RPMI7951 (cell line): Measurements from ENCODE around the gene MXD3. TPM values are rescaled to one million over a fixed set of nuclear protein-coding genes. Genes with fewer than 3 reads are reported as not detected.
A peak's percentile ranks its signal among the peaks of the same experiment; 100 is the strongest.
"Not testable (repeated sequence)": the region's sequence is repeated elsewhere in the genome, so short reads cannot be mapped to it uniquely, and the experiment has no call there.

Experiments used
- DNase-seq: peaks from one replicate; pipeline ENCODE4 v3.0.0-alpha.2; 2012; ENCODE audit warnings: low read depth
- total RNA-seq: library from RNA; depleted of rRNA; stranded (reverse); fragments of >200 nt; shearing (Covaris generic); gene quantifications from 2 replicates; pipeline ENCODE4 v1.2.3, GENCODE V29; 2014

MXD3 gene
- total RNA-seq, 1 experiment from 2014 or later, result 50.6 TPM

DNA sequence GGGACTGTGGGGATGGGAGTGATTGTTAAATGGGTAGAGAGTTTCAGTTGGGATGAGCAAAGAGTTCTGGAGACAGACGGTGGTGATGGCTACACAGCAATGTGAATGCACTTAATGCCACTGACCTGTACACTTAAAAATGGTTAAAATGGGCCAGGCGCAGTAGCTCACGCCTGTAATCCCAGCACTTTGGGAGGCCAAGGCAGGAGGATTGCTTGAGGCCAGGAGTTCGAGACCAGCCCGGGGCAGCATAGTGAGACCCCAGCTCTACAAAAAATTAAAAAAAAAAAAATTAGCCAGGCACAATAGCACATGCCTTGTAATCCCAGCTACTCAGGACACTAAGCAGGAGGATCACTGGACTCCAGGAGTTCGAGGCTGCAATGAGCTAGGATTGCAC is 32.1 kb upstream of the MXD3 start:
- no peak for DNase-seq

DNA sequence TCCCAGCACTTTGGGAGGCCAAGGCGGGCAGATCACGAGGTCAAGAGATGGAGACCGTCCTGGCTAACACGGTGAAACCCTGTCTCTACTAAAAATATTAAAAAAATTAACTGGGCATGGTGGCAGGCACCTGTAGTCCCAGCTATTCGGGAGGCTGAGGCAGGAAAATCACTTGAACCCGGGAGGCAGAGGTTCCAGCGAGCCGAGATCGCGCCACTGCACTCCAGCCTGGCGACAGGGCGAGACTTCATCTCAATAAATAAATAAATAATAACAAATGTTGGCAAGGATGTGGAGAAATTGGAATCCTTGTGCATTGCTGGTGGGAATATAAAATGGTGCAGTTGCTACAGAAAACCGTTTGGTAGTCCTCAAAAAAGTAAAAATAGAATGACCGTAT is 31.3 kb upstream of the MXD3 start:
- not testable (repeated sequence) for DNase-seq

DNA sequence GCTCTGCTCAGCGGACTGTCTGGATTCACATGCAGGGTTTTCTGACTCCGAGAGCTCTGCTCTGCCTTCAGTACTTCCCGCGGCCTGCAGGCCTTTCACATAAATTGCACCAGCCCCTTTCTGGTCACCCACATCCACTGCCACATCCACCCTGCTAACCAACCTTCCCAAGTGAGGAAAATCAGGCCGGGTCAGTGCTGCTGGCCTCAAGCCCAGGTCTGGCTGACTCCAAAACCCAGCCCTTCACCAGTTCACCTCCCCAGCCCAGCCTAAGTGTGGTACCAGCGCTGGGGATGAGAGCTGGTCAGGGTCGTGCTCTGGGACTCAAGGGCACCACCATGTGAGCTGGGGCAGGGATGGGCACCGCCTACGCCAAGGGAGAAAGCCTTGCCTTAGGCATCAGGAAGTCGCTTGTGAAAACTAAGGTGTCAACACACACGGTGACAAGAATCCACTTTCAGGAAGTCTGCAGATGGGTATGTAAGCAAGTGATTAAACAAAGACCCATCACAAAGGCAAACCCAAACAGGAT is 27.5 kb upstream of the MXD3 start:
- DNase-seq, result no peak

DNA sequence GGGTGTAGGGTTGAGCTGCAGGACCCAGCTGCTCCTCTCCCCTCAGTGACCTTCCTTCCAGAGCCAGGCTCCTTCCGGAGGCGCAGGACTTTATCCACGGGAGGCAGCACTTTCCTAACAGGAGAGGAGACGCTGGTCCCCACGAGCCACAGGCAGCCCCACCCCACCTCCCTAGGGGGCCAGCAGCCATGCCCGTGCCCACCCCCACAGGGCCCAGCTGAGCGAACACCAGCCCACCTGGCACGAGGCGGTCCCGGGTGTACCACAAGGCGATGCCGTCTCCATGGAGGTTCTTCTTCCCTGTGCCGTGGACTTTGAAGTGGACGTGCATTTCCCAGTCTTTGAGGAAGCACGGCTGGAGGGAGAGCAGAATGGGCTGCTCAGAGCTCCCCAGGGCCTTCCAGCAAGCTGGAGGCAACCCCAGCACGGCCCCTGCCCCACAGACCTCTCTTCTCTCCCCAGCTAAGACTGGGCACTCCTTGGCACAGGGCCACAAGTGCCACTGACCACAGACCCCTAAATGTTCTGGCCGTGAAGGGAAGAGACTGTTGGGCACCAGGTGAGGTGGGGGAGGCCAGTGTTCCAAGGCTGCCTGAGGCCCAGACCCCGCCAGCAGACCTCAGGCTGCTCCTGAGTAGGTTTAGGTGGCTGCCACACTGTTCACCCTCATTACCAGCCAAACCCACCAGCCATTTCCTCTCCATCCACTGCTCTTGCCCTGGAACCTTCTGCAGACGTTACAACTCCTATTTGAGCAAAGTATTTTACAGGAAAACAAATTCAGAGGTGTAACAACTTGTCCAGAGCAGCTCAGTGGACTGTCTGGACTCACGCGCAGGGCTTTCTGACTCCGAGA is 26.8 kb upstream of the MXD3 start:
- DNase-seq, result no peak

DNA sequence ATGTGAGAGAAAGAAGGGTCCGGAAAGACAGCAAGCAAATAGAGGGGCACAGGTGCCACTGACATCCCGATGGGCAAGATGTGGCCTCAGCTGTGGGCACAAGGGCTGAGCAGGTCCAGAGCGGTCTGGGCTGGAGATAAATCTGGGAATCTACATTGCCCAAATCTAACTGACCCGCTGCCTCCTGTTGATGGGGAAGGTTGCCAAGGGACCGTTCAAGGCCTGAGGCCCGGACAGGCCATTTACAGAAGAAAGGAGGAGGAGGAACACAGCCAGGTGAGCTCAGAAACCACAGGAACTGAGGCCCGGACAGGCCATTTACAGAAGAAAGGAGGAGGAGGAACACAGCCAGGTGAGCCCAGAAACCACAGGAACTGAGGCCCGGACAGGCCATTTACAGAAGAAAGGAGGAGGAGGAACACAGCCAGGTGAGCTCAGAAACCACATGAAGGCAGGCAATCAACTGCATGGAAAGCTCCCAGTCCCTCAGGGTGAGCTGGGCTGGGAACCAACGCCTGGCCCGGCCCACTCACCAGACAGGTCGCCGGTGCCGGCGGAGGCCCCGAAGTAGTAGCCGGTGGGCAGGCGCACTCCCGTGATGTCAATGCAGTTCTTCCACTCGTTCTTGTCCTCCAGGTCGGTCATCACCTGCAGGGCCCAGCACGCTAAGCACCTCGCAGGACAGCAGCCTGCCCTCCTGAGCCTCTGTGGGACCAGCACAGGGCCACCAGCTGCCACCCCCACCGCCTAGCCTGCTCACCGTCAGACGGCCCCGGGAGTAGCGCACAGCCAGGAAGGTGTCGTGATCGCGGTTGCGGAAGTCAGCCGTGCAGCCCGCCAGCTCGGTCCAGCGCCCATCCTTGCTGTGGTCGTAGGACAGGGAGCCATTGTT is 25.2 kb upstream of the MXD3 start:
- DNase-seq, result no peak

DNA sequence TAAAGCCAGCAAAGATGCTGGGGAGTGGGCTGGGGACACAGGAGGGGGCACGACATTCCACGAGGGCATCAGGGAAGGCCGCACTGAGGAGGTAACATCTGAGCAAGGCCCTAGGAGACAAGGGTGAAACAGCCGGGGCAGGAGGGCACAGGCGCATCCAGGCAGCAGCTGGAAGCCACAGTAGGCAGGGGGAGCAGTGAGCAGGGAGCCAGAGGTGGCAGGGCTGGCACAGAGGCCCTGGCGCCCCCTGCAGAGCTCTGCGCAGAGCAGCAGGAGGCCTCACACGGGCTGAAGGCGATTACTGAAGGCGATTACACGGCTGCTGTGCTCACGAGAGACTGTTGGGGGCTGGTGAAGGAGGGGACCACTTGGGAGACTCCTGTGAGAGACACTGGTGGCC is 24.4 kb upstream of the MXD3 start:
- peak; percentile 7 for DNase-seq

DNA sequence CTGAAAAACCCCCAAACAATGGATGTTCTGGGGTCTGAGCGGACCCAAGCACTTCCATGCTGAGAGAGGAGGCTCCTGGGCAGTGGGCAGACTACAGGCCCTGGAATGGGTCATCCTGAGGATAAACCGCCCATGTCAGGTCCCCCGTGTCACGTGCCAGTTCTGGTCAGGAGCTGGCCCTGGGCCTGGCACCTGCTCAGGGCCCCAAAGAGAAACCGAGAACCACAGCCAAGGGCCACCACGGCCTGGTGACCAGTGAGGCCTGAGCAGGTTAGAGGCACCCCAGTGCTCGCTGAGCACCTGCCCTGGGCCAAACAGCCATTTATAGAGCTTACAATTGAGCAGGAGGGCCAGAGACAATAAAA is 24.0 kb upstream of the MXD3 start:
- no peak for DNase-seq

DNA sequence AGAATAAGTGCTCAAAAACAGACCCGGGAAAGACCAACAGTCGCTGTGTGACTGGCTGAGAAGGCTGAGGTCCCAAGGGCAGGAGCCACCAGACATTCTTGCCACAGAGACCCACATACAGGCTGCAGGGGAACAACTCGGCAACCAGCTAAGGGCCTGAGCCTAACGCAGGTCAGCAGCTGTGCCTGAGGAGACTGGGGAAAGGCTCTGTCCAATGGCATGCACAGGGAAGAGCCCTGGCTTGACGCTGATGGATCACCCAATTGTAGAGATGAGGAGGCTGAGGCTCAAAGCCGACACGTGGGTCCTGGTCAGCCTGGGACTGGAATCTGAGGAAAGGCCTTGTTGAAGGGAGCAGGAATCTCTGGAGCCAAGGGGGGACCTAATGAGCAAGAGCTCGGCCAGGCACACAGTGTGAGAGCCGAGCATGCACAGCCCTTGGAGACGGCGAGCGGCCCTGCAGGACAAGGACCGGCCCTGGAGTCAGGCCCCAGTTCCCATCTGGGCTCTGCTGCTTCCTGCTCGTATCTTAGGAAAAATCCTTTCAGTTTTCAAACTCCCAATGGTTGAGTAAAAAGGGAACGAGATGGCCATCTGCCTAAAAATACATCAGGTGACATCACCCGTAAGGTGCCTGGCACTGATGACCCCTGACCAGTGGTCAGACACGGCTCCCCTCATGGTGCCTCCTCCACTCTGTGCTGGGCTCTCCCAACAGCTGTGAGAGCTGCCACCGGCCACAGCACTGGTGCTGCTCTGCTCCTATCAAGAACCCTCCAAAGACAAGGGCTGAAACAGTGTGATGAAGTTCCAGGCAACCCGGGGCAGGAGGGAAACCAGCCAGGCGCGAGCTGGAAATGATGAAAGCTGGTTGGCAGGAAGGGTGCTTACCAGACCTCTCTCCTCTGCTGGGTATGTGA is 23.3 kb upstream of the MXD3 start:
- no peak for DNase-seq

DNA sequence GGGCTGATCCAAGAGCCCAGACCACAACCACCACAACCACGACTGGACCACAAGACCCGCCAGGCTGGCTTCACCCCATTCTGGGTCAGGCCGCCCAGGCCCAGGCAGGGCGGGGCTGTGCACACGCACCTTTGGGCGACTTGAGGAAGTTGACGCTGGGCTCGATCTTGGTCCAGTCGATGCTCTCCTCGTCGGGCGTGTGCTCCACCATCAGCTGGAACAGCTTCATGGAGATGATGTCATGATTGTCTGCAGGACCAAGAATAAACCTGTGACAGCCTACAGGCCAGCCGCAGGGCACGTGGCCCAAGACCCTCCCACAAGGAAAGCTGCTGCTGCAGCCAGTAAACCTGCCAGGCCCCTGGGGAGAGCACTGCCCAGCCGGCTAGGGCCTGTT is 22.5 kb upstream of the MXD3 start:
- DNase-seq, result no peak

DNA sequence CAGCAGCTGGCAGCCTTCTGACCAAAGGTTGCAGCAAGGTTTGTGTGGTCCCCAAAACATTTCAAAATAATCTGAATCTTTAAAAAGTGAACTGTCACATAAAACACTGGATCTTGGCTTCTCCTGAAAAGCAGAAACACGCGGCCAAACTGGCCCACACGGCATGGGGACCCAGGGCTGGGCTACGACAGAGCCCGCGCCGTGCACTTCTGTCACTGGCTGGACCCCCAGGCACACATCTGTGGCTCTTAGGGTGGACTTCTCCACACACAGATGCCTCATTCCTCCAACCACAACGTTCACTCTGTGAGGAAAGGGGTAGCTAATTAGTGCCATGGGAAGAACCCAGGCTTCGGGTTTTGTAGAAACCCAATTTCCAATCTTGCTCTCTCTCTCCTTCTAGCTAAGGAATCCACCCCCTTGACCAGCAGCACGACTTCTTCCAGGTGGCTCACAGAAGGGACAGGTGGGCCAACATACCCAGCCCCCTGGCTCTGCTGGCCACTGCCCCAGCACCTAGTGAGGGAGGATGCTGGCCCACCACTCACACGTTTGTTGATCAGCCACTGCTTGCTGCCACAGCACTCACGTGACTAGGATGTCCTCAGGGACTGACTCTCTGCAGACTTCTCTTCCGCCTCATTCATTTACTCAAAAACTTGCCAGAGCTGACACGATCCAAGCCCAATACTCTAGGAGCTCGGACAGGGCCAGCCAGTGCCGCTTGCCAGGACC is 21.9 kb upstream of the MXD3 start:
- no peak for DNase-seq

DNA sequence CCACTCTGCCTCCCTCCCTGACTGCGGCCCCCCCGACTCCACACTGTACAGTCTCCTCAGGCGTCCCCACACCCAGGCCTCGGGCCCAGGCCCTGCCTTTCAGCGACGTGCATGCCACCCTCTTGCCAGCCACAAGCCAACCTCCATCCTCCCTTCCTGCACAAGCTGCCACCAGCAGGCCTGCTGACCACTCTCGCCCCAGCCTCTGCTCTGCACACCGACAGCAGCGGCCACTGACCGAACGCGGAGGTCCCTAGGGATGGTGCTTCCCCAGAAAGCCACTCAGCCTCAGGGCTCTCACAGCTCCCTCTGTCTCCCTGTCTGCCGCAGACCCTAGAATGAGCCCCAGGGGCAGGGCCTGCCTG is 21.2 kb upstream of the MXD3 start:
- no peak for DNase-seq

DNA sequence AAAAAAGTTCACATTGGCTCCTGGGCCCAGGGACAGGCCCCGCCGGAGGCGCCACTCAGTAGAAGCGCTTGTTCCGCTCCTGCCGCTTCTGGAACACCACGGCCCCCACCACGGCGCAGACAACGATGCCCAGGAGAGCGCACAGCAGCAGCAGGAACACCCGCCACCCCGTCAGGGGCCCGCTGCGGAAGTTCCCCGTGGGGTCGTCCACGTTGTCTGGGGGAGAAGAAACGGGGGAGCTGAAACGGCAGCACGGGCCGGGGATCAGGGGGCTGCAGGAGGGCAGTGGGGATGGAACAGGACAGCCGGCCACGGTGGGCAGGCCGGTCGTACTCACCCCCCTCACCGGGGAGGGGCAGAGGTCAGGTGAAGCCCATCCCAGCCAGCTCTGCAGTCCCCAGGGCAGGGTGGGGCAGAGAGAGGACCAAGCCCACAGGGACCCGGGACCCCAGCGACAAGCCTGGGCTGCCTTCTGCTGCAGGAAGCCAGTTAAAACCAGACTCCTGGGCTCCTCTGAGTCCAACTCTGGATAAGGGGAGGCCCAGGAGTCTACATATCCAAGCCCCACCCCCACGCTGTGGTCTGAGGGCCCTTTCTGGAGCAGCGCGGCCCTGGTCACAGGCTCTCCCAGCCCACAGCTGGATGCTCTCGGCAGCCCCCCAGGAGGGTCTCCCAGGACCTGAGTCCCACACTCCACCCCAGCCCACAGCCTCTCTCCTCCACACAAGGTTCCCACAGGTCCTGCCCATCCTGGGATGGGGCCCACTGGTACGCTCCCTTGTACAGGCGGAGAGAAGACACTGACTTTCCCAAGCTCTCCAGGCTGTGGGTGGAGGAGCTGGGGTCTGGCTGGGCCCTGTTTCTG is 20.6 kb upstream of the MXD3 start:
- no peak for DNase-seq

DNA sequence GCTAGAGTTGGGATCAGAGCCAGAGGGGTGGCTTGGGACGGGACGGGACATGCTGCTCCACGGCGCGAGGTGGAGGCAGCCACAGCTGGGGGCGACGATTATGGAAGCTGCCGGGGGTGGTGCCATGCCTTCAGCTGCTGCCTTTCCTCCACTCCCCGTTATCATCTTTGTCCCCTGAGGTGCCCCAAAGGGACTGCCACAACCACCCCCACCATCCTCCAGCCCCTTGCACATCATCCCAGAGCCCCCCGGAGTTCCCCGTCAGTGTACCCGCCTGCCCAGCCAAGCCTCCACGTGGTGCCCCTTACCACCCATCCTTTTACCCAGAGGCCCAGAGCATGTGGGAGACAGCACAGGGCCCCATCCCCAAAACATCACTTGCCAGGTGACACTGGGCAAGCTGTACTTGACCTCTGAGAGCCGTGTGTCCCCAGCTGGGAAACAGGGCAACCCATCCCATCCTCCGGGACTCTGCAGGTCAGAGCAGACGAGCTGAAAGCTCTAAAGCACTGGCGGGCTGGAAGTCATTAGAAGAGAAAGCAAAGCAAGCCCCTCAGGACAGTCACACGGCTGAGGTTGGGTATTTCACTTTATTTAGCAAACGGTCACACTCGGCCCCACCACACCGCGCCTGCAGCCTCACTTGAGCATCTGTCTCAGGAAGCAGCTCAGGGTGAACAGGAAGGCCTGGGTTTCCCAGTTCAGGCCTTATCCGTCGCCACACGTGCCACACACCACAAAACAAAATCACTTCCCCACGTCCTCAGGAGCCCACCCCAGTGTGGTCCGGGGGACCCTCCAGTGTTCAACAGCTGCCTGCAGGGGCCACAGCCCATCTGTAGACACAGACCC is 19.5 kb upstream of the MXD3 start:
- no peak for DNase-seq

DNA sequence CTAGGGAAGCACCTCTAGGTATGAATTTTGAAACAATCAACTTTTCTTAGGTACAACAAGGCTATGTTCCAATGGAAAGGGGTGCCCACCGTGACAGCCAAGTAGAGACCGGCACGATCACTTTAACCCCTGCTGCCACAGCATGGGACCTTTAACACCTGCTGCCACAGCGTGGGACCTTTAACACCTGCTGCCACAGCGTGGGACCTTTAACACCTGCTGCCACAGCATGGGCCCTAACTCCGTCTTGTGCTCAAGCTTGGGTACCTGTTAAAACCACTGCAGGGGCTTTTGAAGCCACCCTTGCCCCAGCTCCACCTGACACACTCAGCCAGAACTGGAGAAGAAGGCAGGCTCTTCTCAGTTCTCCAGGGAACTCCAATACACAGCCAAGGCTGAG is 18.2 kb upstream of the MXD3 start:
- DNase-seq, result no peak

DNA sequence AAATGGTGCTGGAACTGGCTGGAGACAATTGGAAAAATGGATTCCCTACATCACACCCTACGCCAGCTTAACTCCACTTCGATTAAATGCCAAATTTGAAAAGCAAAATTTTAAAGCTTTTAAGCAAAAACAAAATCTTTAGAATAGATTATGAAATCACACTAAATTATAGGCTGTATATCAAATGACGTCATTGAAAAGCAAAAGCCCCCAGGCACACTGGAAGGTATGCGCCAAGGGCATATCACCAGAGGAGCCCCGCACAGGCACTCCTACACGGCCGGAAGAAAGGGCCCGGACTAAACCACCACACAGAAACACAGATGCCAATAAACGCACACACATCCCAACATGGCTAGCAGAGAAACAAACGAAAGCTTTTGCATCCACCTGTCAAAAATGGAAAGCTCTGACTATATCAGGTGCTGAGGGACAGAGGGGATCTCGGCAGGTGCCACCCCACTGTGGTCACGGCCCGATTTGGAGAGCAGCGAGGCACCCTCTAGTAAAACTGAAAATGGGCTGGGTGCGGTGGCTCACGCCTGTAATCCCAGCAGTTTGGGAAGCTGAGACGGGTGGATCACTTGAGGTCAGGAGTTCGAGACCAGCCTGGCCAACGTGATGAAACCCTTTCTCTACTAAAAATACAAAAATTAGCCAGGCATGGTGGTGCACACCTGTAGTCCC is 17.0 kb upstream of the MXD3 start:
- DNase-seq, result no peak

DNA sequence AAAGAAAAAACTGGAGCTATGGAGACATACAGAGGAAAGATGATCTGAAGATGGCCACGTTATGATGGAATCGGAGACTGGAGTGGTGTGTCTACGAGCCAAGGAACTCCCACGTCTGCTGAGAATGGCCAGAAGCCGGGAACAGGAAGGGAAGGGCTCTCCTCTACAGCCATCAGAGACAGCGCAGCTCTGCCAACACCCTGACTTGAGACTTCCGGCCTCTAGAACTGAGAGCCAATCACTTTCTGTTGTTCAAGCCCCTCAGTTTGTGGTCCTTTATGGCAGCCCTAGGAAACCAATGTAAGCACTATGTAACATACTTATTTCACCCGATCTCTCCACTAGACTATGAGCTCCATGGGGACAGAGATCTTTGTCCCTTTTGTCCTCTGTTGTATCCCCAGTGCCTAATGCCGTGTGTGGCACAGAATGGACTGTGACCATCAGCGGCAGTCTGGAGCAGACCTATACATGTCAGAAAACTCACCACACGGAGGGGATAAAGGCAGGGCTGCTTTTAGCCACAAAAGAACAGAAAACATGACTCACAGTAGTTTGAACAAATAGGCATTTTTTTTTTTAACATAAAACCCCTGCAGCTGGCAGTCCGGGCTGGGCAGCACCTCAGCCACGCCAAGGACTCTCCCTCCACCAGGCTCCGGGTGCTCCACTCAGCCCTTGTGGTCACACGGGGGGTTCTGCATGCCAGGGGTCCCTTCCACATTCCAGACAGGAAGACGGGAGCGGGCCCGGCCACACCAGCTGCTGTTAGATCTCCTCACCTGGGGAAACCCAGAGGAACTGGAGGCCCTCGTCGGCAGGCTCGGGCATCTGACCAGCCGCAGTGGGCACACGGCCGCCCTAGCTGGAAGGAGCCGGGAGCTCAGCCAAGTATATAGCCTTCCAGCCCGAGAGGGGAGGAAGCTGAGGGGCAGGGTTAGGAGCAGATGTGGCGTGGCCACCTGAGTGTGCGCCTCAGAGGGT is 16.1 kb upstream of the MXD3 start:
- peak; percentile 53 for DNase-seq

DNA sequence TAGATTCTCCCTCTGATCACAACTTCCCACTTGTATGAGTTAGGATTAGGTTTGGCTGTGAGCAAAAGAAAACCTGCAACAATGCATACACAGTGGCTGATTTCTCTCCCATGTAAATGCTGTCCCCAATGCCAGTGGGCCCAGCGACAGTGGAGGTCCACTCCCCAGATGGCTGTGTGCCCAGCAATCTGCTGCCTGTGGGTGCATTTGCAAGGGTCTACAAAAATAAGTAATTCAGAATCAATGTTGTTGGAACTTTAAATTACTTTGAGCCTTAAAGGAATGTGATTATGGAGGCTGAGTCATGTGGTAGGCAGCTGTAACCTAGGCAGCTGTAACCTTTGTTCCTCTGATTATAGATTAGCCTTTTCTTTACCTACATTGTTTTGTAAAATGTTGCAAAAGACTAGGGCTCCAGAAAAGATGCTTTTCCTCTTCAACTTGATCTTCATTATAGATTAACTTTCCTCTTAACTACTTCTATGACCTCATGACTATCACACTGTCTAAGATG is 14.2 kb upstream of the MXD3 start:
- no peak for DNase-seq
